GM19035 (cell line): ENCODE results near the gene CABCOCO1.

Experiments used
- ATAC-seq: cut with Tn5 transposase; IDR thresholded peaks from one replicate; pipeline ENCODE4 v1.9.1; 2021; ENCODE audit not compliant: unreplicated experiment

Gene CABCOCO1

DNA sequence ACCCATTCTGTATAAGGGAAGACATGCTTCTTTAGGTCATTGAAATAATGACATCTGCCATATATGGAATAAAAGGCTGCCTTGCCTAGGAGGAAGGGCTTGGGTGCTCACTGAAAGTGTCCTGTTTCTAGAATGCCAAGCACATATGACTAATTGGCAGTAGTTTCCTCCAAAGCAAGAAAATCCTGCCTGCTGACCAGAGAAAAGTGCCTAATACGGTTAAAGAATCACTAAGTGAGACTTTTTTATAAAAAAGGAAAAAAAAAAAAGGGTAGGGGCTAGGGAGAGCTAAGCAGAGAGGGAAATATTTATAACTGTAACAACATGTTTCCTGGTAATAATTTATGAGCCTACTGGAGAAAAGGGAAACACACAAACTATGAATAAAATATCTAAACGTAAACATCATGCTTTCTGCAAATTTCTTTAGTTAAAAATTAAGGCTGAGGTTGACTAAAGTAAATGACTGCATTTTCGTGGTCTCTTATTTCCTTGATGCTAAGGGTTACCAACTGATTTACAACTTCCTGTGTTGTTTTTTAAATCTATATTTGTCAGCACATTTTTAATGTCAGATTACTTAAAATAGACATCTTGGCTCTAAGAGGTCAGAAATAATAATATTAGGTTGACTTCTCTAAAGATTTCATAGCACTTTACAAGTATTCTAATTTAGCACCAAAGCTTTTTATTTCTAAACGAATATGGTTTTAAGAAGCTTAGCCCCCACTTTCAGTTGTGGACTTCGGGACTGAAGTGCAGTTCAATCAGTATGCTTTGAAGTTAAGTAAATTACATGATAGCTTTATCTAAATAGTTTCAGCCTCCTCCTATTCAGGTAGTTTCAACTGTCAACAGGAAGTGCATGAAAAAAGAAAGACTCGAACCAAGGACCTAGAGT is 89.6 kb downstream of the CABCOCO1 start:
- ATAC-seq, result peak; percentile 43

DNA sequence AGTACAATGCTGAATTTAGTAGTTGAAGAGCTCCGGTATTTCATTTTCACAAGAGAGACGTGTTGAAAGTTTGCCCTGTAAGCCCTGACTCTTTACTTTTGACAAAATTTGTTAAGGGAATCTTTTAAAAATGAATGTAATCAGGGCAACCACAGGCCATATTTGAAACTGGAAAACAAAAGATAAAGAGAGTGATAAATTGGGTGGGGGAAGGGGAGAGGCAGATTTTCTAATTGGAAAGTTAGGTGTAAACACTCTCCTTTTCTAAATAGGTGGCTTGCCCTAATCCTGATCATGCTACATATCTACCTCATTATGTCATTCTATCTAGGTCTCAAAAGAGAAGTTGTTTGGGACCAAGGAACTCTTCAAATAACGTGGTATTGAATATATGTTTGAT is 90.7 kb downstream of the CABCOCO1 start:
- ATAC-seq, result no peak

DNA sequence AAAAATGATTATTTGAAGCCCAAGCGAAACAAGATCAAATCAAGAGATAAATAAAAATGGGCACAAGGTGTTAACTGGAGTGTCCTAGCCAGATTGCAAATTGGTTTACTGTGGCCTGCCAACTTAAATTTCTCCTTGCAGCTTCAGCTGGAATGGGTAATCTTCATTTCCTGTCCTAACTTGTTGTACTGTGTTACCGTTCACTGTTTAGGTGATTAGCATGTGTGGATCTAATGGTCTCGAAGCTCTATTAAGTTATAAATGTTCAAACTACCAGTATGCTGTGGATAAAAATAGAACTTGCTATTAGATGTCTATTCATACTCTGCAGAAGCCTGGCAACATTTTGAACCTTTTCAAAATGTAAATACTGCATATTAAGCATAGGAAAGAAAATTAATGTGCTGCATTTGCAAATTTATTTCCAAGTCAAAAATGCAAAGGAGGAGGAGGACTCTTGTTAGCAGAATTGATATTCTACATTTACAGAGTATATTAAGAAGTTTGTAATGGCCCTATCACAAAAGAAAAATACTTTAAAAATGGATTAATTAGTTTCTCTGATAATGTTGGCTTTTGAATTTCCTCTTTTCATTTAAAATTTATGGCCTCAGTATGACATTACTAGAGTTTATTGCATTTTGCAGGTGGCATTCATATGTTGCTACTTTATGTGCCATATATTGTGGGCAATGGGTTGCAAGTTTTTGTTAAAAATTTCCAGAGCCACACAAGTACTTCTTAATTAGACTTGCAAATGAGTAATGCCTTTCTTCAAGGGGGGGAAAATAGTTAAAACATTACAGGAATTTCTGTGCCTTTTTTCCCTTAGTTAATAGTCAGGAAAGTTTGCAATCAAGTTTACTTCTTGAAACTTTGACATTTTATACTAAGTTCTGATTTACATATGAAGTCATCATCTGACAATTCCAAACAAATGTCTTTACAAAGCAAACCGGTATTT is 92.1 kb downstream of the CABCOCO1 start:
- no peak for ATAC-seq

DNA sequence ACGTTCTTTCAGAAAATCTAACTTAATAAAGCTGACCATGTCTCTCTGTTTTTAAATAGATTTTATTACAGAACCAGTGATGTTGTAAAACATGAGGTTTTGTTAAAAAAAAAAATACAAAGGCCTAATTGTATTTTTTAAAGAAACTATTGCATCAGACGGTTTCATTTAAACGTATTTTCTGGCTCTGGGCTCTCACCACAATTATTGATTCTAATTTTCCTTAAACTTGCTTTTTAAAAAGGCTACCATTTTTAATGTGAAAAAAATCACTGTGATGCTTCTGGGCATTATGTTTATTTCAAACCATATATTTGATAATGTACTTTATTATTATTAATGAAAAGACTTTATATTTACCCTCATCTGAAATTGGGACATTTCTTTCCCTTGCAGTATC is 94.3 kb downstream of the CABCOCO1 start:
- no peak for ATAC-seq

DNA sequence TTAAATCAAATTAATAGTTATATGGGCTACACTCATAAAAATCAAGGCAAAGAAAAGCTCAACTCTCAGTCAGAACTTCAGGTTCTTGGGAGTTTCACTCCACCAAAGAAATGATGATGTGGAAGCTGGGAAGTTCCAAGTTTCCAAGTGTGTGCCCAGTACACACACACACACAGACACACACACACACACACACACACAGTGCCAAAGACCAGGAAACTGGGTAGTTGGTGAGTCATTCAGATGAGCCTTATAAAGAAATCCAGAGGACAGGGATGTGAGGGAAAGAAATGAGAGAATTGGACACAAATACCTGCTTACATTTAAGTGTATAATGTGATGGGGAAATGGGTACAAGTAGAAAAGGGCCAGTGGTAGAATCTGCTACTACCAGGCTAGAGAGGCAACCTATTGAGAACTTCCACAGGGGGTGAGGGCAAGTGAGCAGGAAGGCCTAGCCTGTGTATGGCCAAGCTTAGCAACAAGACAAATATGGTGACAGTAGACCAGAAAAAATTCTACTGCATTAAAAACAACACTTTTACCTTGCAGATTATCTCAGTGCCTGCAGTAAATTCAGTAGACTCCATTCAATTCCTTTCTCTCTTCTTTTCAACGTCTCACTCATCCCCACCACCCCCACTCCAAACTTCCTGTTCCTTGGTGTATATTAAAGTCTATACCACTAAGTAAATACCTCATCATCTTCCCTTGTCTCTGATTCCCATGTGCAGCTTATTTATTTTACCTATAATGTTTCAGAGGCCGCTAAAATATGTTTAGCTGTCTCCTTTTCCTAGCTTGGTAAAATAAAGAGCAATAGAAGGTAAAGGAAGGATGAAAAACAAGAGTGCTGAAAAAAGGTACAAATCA is 95.0 kb downstream of the CABCOCO1 start:
- ATAC-seq, result no peak

DNA sequence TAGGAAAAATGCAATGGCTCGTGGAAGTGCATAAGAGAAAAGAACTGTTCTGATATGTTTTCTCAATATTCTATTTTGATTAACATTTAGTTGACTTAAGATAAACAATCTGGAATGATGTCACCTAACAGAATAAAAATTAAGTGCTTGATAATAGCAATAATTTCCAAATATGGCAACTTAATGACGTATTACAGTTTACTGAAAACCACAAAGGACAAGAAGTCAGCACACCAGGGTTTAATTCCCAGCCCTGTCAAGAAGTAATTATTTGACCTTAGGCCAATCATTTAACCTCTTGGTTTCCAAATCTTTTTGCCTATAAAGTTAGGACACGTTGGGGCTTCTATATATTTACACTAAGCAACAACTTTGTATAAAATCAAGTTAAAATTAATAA is 95.7 kb downstream of the CABCOCO1 start:
- no peak for ATAC-seq

DNA sequence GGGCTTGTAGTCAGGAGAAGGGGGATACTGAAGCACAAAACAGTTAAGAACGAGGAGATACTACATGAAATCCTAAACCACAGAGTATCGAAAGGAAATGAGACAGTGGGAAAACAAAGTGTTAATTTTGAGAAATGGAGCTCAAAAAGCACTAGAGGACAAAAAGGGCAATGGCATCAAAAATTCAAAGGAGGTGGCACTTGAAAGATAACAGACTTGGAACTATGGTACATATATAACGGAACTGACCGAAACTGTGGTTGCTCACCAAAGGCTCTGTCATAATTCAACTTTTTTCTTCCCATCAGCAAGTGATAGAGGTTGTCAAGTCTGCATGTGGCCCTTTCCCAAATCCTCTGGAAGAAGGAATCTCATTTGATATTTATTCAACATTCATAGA is 97.0 kb downstream of the CABCOCO1 start:
- ATAC-seq, result no peak

DNA sequence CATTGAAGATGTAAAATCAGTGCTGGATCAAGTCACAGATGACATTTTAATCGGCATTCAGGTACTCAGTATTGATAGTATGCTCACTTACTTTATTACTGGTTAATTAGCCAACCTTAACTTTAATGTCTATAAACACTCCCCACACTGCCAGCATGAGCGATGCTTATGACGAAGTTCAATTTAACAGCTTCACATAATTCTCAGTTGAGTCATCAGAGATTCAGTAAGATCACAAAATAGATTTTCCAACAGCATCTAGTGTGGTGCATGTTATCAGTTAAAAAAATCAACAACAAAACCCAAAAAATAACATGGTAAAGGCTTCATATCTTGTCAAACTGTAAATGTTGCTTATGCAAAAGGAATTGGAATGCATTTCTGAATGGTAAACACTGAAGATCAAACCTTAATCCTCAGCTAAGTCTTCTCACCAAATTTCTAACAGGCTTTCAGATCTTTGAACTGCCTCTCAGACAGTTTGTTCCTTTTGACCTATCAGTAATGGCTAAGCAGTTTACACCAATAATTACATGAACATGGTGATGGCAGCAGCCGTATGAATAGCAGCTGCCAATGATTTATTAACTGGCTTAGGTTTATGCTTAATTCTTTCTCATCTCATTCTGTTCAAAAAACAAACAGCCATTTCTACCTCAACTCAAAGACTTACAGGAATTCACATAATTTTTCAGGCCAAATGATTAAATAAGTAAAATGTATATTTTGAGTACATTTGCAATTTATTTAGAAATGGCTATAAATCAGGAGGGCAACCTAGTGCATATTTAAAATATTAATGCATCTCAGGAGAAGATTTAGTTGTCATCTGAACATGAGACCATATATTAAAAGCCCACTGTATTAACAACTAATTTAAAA is 98.5 kb downstream of the CABCOCO1 start:
- ATAC-seq, result no peak

DNA sequence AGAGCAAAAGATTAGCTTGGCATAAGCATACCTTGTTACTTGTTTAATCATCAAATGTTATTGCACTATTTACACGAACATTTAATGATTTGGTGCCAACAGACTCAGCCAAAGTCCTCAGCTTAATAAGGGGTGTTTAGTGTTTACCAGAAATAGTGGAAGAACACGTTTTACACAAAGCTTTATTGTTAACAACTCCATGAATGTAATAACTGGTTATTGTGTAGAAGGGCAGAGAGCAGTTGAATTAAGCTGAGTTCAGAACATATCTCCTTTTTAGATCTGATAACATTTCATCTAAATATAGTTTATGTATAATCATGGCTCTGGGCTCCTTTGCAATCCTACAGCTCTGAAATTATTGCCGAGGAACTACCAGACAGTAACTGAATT is 99.1 kb downstream of the CABCOCO1 start:
- ATAC-seq, result no peak

DNA sequence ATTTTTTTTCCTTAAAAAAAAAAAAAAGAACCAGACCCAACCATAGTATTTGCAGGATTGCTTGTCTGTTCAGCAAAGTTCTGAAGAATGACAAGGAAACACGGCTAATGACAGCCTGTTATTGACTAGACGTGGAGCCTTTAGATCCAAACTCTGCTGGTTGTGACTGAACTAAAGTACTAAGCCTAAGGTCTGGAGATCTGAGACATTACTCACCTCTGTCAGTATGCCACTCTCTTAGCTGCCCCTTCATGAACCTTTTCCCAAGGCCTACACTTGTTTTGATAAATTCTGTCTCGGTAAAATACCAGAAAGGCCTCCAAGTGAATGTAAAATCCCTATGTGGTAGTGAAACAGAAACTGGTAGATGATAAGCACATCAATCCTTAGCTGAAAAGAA is 101.0 kb downstream of the CABCOCO1 start:
- no peak for ATAC-seq

DNA sequence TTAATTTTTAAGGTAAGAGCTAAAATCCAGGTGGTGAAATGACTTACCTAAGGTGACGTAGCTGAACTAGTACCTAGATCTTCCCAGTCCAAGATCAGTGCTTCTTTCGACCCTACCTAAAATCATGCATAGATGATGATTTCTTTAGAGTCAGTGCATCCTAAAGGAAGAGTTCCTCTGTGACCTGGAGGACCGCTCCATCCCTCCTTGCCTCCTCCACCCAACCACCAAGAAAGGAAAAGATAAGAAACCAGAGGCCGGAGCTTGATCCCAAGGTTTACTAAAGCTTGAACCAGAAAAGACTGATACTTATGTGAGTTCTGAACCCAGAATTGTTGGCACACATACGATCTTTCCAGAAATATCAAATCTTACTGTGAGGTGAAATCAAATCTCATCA is 101.8 kb downstream of the CABCOCO1 start:
- no peak for ATAC-seq

DNA sequence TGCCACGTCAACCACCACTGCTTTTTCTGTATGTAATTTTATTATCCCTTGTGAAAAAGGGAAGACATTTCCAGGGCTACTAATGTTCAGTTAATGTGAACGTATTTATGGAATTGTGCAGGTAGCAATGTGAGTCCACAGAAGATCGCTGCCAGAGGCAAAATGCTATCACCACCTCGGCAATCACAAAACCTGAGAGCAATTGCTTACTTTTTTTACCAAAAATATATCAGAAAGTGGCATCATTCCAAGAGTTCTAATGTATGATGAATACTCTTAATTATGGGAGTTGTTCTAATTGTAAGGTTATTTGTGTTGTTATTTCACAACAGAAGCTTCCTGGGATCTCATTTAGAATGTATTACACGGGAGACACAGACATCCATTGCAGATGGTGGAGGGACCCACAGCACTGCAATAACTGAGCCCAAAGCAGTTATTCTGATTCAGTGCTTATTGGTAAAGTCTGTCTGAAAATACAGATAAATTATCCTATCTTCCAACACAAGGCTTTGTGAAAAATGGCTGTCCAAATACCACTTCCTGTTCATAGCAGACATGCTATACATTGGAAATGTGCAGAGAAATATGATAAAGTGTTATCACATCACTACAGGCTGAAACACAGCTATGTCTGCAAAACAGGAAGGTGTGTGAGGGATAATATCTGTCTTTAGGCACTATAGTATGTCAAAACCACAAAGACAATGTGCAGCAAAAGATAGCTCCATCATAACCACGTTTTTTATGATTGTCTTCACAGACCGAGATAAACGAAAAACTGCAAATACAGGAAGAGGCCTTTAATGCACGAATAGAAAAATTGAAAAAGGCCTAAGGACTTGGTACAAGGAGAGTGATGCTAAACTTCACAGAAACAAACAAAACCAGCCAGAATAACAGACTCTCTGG is 102.7 kb downstream of the CABCOCO1 start:
- ATAC-seq, result no peak

DNA sequence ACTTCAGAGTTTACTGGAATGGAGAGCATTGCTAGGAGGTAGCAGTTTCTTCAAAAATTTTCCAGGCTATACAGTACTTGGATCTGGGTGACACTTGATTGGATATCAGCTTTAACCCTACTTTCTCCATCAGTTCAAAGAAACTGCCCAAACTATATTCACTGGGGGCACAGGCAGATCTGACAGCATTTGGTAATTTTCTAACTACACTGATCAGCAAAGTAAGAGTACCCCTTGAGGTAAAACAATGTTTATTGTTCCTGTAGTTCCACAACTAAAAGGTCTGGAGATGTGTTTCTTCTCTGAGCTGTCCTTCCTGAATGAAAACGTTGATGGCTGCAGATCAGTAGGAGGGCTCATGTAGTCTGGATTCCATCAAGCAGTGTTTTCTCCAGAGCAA is 104.2 kb downstream of the CABCOCO1 start:
- no peak for ATAC-seq

DNA sequence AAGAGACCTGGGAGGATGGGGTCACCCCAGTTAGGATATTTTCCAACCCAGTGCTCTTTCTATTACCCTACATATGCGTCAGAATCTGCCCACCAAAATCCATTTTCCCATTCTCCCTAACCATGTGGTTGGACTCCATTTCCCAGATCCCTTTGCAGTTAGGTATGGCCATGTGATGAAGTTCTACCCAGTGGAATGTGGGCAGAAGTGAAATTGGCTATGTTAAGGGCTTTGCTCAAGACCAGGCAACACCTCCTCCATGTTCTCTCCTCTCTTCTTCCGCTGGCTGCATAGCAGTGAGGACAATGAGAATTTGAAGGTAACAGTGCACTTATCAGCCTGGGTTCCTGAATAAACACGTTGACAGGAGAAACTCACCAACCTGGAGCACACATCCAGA is 111.3 kb downstream of the CABCOCO1 start:
- no peak for ATAC-seq

DNA sequence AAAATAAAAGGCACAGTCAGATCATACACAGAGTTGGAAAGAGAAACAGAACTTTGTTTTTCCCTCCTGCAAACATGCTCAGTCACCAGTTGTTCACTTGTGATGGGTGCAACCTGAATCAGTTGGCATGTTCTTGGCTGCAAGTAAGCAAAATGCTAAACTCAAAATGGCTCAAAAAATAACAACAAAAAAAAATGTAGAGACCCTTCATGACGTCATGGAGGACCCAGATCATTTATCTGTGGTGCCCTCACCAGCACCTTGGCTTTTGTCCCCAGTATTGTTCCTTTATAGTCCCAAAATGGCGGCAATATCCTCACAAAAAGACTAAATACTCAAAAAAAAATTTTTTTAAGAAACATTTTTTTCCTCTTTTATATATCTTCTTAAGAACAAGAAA is 112.4 kb downstream of the CABCOCO1 start:
- no peak for ATAC-seq

DNA sequence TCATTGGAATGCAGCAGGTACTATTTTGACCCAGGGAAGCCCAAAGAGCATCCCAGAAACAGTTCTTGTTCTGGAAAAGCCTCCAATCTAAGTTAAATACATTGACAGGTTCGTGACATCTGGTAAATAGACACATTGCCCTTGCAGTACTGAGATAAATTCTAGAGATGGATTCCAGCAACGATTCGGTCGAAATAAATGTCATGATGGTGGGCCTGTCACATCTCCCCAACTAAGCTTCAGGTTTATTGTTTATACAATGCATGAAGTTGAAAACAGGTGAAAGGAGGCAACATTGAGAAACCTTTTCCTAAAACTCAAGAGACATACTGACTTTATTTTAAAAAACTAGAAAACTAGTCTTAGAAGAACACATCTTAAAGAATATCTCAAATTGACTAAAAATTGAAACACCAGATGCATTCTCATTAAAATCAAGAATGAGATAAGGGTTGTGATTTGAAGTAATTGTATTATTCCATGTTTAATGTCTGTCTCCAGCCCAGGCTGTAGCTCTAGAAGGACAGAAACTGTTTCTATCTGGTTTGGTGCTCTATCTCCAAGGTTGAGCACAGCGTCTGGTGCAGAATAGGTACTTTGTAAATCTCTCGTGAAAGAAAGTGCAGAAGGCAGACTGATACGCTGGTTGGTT is 114.0 kb downstream of the CABCOCO1 start:
- ATAC-seq, result no peak

DNA sequence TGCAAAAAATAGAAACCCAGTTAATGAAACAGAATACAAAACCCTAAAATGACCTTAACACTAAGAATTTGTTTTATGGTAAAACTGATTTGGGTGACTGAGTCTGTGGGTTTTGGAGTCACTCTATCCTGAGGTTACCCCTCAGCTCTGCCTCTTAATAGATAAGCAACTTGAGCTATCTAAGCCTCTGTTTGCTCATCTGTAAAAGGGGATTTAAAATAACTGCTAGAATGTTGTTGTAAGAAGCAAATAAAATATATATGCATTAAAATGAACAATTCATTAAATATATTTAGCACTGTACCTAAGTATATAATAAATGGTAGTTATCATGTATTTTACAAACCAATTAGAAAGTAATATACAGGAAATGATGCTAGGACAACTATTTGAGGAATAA is 115.4 kb downstream of the CABCOCO1 start:
- no peak for ATAC-seq

DNA sequence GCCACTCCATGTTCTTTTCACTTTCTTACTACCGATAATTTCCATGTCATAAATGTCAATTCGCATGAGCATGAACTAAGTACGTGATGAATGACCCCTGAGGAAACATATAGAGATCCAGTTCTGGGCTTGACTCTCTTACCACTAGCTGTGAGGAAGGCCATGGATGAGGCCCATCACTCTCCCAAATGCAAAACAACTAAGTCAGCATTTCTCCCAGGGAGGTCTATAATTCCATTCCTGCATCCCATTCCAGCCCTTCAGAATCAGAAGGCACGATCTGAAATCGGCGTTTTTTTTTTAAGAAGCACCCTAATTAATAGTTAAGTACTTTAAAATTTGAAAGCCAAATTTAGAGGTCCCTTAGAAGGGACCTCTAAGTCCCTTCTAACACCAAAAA is 116.5 kb downstream of the CABCOCO1 start:
- no peak for ATAC-seq
